NCI-H128 (cell line): ENCODE results near the gene CCDC57.

Experiments used
- DNase-seq: peaks from one replicate; lab custom pipeline; 2025; ENCODE audit not compliant: unreplicated experiment; lab: John Stamatoyannopoulos, UW

Gene CCDC57

DNA sequence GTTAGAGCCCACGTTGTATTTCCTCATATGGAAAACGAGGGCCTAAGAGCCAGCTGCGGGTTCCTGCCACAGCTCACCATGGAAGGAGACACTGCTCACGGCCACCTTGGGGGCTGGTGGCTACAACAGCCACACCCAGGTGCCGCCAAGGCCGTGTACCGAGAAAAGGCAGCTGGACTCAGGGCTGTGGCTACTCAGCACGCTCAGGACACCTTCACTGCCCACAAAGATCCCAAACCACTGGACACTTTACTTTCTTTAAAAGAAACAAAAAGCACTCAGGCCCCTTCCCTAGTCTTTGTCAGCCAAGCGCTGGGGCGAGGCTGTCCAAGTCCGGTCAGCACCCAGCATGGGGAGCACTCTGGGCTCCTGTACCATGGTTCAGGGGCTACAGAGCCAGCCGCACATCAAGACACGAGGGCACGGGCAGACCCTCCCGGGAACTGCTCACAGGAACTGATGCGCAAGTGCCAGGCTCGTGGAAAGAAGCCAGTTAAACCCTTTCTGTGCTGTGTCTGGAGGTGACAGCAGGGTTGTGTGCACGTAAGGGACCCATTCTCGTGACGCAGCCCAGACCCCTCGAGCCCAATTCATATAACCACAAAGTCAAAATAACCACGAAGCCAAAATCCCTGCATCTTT is 34.7 kb upstream of the CCDC57 start:
- DNase-seq, result no peak

GRCh38 chr17:82246365-82247181 is 33.9 kb upstream of the CCDC57 start:
- no peak for DNase-seq

DNA sequence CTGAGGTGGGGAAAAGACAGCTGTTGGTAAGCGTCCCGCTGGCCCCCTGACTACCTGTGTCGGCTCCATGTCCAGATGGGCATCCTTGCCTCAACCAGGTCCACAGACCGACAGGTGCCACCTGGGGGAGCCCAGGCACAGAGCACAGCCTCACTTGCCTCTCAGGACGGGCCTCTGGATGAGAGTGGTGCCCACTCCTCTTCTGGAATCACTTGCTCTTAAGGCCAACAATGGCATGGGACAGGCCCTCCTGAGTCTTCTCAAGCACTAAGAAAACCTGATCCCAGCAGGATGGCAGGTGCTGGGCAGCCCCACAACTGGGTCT is 33.4 kb upstream of the CCDC57 start:
- DNase-seq, result no peak

DNA sequence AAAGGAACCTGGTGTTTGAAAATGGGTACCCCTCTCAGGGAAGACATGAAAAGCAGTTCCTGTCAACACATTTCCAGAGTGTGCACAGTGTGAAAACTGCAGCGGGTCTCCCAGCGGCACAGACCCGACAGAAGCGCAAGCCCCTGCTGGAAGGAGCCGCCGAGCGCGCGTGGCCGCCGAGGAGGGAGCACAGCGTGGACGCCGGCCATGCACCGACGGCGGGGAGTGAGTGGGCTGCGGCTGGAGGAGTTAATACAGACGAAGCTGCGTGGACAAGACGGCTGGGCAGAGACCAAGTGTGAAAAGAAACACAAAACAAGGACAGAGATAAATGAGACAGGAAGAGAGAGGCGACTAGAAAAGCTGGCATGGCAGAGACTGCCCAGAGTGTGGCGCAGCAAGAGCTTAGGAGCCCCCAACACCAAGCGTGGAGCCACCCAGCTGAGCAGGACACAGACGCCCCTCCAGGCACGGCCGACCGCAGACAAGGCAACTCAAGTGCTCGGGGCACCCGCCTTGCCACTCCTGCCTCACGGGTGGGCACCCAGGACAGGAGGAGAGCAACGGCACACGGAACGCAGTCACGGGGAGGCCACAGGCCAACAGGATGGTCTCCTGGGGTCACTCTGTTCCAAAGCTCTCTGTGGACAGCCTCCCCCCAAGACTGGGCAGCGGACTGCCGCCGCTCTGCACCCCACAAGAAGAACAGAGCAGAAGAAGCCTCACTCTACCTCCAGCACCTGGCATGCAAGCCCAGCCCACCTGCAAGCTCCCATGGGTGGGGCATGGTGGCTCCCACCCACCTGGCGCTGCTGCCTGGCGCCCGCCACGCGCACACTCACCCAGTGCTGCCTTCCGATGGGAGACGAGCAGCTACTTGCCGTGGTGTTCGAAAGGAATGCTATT is 32.7 kb upstream of the CCDC57 start:
- DNase-seq, result no peak

- DNase-seq, result no peak
Measured at GRCh38 chr17:82244413-82245133, 31.9 kb upstream of the CCDC57 start.

- DNase-seq, result no peak
Measured at GRCh38 chr17:82243648-82244412, 31.2 kb upstream of the CCDC57 start.

DNA sequence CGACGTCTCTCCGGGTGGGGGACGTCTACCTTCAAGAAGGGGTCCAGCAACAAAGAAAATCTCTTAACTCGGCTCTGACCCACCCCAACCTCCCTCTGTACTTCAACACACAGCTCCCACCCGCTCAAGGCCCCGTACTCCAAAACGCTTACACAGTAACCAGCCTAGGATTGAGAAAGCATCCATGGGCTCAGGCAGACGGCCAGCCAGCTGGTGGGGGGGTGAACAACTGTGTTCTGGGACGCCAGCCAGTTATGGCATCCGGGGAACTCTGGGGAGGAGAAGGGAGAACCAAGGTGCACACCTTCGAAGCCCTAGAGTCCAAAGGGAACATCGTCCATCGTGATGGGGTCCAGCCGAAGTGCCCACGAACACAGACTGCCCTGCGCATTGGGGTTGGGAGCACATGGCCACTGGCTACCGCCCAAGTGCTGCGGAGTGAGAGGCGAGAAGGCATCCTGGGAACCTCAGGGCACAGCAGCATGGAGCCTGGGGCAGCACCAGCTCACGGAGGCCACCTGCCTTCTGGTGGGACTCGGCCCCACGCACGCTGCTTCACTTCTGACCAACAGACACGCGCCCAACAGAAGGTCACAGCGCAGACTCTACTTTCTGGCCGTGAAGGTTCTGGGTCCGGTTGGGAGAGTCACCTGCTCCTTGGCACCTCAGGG is 30.5 kb upstream of the CCDC57 start:
- no peak for DNase-seq

DNA sequence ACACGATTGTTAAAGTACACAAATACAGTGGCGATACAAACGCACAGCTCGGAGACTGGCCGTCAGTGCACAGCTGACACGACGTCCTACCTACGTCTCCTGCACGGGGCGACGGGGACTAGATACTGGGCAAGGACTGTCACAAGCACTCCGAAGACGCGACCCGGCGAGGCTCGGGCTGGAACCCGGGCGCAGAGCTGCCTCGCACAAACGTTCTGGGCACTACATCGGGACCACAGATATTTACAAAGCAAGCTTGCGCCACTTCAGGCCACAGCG is 30.0 kb upstream of the CCDC57 start:
- DNase-seq, result no peak

DNA sequence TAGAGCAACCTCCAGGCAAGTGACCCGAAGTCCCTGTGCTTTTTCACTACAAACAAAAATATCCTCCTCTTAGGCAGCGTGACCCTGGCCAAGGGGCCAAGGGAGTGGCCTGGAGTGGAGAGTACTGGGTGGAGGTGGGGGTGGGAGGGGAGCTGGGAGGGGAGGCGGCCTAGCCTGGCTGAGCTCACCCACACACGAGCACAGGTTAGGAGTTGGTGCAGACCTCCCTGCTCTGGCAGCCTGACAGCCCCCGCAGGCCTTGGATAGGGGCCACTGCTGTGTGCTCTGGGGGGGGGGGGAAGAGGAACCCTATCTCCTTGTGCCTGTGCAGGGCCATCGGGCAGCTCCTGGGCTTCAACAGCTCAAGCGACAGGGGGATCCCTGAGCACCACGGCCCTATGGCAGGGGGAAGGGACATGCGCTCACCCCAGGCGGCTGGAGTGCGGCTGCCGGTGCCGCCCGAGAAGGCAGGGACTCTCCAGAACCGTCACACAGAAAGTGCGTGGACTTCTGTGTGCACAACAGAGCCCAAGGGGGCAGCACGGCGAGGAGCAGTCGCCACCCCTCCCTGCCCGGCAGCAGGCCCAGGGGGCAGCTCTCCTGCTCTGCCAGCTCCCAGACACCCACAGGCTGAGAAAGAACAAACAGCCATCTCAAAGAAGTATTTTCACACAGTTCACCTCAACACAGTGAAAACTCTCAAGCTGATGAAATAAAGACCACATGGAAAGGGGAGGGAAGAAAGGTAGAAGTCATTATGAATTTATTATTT is 29.5 kb upstream of the CCDC57 start:
- DNase-seq, result no peak

DNA sequence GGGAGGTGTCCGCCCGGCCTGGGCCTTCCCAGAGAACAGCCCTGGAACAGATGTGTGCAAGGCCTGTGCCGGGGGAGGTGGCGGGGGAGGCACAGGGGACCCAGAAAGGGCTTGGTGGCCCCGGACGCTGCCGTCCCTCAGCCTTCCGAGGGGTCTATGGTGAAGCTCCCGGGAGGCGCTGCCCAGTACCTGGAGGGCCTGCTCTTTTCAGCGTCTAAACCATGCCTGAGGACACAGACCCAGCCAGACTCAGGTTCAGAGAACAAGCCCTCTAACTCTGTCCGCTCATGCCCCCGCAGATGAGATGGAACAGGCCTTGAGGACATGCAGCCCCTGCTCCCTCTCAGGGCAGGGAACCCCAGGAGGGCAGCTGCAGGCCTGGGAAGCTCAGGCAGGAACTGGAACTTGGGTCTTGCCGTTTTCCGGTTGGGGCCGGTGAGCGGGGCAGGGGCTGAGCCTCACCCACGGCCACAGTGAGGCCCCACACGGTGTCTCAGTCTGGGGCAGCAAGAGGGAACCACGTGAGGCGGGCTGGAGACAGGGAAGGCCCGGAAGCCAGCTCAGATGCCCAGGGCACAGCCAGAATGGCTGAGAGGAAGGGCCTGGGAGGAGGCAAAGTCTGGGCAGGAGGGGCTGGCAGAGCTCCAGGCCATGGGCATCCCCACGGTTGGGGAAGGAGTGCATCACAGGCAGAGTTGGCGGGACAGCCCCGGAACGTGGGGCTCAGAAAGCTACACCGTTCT is 28.7 kb upstream of the CCDC57 start:
- DNase-seq, result no peak

DNA sequence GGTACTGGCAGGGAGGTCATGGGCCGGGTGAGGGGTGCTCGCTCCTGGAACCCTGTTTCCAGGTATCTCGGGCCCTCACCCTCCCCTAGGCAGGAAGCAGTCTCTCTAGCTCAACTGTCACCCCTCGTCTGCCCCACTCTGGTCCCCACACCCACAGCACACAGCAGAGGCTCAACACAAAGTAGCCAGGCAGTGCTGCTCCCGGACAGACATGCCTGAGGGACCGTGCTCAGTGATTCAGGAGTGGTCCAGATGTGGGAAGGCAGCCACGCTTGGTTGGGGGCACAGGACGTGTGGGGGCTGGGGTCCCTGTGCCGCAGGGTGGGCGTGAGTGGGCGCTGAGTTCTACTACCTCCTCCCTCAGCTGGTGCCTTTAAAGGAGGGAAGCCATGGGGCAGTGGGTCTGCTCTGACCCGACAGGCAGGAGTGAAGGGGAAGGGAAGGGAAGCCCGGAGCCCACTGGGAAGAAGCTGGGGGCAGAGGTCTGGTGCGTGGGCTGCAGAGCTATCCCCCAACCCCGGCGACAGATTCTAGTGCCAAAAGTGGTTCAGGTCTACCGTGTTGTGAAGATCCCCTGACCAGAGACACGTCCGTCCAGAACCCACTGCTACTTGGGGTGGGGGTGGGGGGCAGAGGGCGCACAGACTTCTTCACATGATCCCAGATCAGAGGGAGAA is 28.0 kb upstream of the CCDC57 start:
- no peak for DNase-seq

DNA sequence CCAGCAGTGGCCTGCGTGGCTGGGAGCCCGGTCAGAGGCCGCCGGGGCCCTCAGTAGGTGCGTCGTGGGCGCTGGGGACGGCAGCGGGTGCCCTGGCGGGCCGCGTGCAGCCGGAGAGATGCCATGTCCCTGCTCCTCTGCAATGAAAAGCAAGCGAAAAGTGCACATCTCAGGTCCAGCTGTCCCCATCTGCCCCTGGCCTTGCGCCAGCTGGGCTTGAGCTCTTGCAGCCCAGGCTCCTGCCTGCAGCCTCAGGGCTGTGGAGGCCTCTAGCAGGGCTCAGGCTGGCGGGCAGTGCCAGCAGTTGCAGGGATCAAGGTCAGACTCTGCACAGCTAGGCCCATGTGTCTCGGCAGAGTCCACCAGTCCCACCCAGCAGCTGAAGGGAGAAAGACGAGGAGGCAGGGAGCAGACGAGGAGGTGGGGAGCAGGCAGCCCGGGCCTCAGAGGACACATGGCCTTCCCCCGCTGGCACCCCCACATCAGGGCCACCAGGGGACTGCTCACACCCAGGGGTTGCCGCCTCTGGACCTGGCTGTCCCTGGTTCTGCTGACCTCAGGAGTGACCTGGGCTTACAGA is 27.4 kb upstream of the CCDC57 start:
- DNase-seq, result no peak

- DNase-seq, result no peak
Measured at GRCh38 chr17:82239401-82239925, 26.8 kb upstream of the CCDC57 start.

GRCh38 chr17:82238472-82239201 is 26.0 kb upstream of the CCDC57 start:
- no peak for DNase-seq

- no peak for DNase-seq
Measured at GRCh38 chr17:82237746-82238471, 25.3 kb upstream of the CCDC57 start.

GRCh38 chr17:82237083-82237745 is 24.6 kb upstream of the CCDC57 start:
- DNase-seq, result no peak
